ENCODE data around the gene TSSC4.

DNA sequence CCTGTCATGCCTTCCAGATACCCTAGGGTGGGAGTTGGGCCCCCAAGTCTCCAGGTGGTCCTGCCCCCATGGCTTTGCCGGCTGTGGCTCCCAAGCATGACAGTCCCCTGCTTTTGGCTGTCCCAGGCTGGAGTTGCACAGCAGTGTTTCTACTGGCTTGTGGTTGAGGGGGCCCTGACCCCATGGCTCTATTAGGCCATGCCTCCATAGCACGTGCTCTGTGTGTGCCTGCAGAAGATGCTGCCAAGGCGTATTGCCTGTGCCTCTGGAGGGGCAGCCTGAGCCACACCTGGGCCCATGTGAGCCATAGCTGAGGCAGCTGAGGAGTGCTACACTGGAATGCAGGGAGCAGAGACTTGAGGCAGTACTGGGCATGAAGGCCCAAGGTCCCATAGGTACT is 48.8 kb upstream of the TSSC4 start:
- TF ChIP-seq CEBPB (IDR thresholded peaks at IDR 0.05; ENCODE audit: low read depth) (no peak), SP1 (IDR thresholded peaks at IDR 0.05; ENCODE audit: low read depth) (no peak), EZH2phosphoT487 (IDR thresholded peaks at IDR 0.05; ENCODE audit: borderline replicate concordance) (no peak), POLR2A (IDR thresholded peaks at IDR 0.05; ENCODE audit: borderline replicate concordance, extremely low read depth, insufficient read depth, insufficient read length) (no peak), SIN3A (IDR thresholded peaks at IDR 0.05; ENCODE audit: low read depth) (no peak), EZH2 (IDR thresholded peaks at IDR 0.05) (no peak), ELF1 (IDR thresholded peaks at IDR 0.05; ENCODE audit: borderline replicate concordance, low read depth) (no peak)
- TF ChIP-seq, protein P1, sequence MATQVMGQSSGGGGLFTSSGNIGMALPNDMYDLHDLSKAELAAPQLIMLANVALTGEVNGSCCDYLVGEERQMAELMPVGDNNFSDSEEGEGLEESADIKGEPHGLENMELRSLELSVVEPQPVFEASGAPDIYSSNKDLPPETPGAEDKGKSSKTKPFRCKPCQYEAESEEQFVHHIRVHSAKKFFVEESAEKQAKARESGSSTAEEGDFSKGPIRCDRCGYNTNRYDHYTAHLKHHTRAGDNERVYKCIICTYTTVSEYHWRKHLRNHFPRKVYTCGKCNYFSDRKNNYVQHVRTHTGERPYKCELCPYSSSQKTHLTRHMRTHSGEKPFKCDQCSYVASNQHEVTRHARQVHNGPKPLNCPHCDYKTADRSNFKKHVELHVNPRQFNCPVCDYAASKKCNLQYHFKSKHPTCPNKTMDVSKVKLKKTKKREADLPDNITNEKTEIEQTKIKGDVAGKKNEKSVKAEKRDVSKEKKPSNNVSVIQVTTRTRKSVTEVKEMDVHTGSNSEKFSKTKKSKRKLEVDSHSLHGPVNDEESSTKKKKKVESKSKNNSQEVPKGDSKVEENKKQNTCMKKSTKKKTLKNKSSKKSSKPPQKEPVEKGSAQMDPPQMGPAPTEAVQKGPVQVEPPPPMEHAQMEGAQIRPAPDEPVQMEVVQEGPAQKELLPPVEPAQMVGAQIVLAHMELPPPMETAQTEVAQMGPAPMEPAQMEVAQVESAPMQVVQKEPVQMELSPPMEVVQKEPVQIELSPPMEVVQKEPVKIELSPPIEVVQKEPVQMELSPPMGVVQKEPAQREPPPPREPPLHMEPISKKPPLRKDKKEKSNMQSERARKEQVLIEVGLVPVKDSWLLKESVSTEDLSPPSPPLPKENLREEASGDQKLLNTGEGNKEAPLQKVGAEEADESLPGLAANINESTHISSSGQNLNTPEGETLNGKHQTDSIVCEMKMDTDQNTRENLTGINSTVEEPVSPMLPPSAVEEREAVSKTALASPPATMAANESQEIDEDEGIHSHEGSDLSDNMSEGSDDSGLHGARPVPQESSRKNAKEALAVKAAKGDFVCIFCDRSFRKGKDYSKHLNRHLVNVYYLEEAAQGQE (IDR thresholded peaks at IDR 0.05; ENCODE audit: low read depth) = no peak
- TF ChIP-seq, protein P2, sequence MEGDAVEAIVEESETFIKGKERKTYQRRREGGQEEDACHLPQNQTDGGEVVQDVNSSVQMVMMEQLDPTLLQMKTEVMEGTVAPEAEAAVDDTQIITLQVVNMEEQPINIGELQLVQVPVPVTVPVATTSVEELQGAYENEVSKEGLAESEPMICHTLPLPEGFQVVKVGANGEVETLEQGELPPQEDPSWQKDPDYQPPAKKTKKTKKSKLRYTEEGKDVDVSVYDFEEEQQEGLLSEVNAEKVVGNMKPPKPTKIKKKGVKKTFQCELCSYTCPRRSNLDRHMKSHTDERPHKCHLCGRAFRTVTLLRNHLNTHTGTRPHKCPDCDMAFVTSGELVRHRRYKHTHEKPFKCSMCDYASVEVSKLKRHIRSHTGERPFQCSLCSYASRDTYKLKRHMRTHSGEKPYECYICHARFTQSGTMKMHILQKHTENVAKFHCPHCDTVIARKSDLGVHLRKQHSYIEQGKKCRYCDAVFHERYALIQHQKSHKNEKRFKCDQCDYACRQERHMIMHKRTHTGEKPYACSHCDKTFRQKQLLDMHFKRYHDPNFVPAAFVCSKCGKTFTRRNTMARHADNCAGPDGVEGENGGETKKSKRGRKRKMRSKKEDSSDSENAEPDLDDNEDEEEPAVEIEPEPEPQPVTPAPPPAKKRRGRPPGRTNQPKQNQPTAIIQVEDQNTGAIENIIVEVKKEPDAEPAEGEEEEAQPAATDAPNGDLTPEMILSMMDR (IDR thresholded peaks at IDR 0.05 in 2 of 3, conservative IDR thresholded peaks at IDR 0.05 in 1 of 3; ENCODE audit: borderline replicate concordance in 1 of 3, insufficient read depth in 1 of 3, low read depth in 2 of 3, low read length in 2 of 3) = no peak
- TF ChIP-seq, protein P3, sequence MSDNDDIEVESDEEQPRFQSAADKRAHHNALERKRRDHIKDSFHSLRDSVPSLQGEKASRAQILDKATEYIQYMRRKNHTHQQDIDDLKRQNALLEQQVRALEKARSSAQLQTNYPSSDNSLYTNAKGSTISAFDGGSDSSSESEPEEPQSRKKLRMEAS (IDR thresholded peaks at IDR 0.05) = no peak

All from HCT116 (cell line).